Stimulated activated CD4-positive, alpha-beta T cell treated with anti-CD3 and anti-CD28 coated beads, Interleukin-4, amount 100 ng/mL, for 4 hours (primary cell): Measurements from ENCODE around the gene USP1.

Source experiments
- DNase-seq, 2 experiments: peaks; one replicate each; pipeline ENCODE4 v3.0.0-alpha.2; 2020

The USP1 gene

GRCh38 chr1:62493656-62494055 is 56.8 kb downstream of the USP1 start:
- DNase-seq, result no peak

- DNase-seq, result no peak
Measured at GRCh38 chr1:62494137-62494536, 57.3 kb downstream of the USP1 start.

GRCh38 chr1:62500210-62500609 is 63.4 kb downstream of the USP1 start:
- DNase-seq, result no peak
